BE2C (cell line): Measurements from ENCODE around the gene RAD9A.

ENCODE experiments used
- DNase-seq: peaks from one replicate; pipeline ENCODE4 v3.0.0-alpha.2; 2020
- H3K27me3 ChIP-seq: fragments of 250-450 bp; sonication (Bioruptor Pico); 2 replicates; pipeline ENCODE4 v1.5.1; 2020; ENCODE audit warnings: mild to moderate bottlenecking
- H3K36me3 ChIP-seq: fragments of 250-450 bp; sonication (Bioruptor Pico); 2 replicates; pipeline ENCODE4 v1.5.1; 2020; ENCODE audit warnings: mild to moderate bottlenecking
- H3K4me1 ChIP-seq: fragments of 250-450 bp; sonication (Bioruptor Pico); 2 replicates; pipeline ENCODE4 v1.5.1; 2020
- H3K4me3 ChIP-seq: 2 replicates; pipeline ENCODE4 v1.5.1; 2011; ENCODE audit warnings: low read depth, low read length
- H3K9me3 ChIP-seq: fragments of 250-450 bp; sonication (Bioruptor Pico); 2 replicates; pipeline ENCODE4 v1.5.1; 2020
- CTCF ChIP-seq: IDR thresholded peaks from 2 replicates; pipeline ENCODE4 v1.5.1; 2012; ENCODE audit warnings: mild to moderate bottlenecking, low read depth, low read length

Gene RAD9A

GRCh38 chr11:67353317-67354074, 38.3 kb upstream of the RAD9A start, which contains the start of gene POLD4:
Gene POLD4, minus strand, starts transcription at chr11:67353546. Its CDS starts 147 bp downstream, at chr11:67353399.
- peak; percentile 99 for DNase-seq
- H3K36me3 ChIP-seq: no peaks in the 10 kb centered on the region
- peaks cover 13% of the 10 kb centered on the region for H3K4me1 ChIP-seq
- H3K9me3 ChIP-seq: no peaks in the 10 kb centered on the region
- H3K4me3 ChIP-seq: peak within 1 kb of the TSS; percentile 68
- H3K27me3 ChIP-seq: no peaks in the 10 kb centered on the region
- TF ChIP-seq CTCF: no peak

DNA sequence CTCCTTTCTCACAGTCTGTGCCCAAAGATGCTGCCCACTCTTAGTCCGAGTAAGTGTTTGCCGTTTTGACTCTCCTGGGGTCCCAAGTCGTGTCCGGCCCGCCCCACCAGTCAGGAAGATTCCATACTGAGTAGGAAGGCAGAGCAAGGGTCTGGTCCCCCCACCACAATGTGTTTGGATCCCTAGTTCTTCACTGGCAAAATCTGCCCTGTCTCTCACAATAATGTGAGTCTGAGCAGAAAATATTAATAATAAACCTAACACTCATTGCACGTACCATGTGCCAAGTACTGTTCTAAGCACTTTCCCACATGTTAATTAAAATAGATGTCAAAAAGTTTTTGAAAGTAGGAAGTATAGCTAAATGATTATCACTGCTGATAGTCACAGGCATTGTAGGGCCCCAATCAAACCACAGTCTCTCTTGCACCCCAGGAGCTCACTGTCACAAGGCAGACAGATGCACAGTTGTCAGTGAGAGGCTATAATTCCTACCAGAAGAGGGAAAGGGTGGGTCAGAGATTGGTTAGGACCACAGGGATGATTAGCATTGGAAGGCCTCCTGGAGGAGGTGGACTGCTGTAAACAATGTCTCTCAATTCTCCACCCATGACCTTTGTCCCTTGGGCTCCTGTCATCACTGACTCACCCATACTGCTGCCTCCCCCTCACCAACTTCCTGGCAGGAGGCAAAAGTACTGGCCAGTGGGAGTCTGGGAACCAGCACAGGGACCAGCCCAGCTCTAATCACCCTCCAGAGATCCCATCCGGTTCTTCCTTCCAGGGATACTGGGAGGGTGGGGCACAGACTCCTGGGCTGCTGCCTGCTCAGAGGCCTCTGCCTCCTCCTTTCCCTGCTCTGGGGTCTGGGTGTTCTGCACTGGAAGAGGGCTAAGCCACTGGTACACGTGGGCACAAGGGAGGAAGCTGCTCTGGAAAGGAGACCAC, 37.4 kb upstream of the RAD9A start:
- H3K9me3 ChIP-seq: no peaks in the 10 kb centered on the region
- peak overlapping the region; percentile 68 for H3K4me3 ChIP-seq
- no peaks in the 10 kb centered on the region for H3K27me3 ChIP-seq
- peak; percentile 72 for DNase-seq
- no peak for TF ChIP-seq CTCF
- no peaks in the 10 kb centered on the region for H3K36me3 ChIP-seq
- peaks cover 13% of the 10 kb centered on the region for H3K4me1 ChIP-seq

DNA sequence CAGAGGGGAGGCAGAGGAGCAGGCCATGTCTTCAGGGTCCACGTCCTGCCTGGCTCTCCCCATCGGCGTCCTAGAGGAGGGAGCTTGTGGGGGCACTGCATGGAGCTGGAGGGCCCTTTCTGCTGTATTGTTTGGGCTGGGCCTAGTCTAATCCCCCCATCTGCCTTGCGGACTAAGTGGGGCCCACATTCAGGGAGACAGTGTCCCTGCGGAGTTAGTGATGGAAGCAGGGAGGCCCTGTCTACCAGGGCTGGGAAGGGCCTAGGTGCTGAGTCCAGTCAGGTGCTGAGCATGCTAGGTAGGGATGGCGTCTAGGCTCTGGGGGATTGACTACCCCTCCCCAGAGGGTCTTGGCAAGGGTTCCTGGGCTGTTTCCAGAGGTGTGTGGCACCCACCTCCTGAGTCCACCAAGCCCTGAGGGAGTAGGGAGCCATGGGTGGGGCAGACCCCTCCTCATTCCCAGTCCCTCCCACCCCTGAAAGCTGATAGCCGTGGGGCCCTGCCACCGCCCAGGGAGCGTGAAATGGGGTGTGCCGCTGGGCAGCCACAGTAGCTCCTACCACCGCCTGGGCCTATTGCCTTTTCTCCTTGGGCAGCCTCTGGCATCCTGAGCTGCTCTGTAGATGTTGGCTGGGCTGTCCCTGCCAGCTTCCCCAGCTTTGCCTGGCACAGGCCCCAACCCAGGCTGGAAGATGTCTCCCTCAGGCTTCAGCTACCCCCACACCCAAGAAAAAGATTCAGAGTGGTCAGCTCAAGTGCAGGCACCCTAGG, 36.6 kb upstream of the RAD9A start:
- H3K27me3 ChIP-seq: no peaks in the 10 kb centered on the region
- no peaks in the 10 kb centered on the region for H3K9me3 ChIP-seq
- no peak overlapping the region for H3K4me3 ChIP-seq
- DNase-seq: no peak
- TF ChIP-seq CTCF: no peak
- peaks cover 13% of the 10 kb centered on the region for H3K4me1 ChIP-seq
- H3K36me3 ChIP-seq: no peaks in the 10 kb centered on the region

DNA sequence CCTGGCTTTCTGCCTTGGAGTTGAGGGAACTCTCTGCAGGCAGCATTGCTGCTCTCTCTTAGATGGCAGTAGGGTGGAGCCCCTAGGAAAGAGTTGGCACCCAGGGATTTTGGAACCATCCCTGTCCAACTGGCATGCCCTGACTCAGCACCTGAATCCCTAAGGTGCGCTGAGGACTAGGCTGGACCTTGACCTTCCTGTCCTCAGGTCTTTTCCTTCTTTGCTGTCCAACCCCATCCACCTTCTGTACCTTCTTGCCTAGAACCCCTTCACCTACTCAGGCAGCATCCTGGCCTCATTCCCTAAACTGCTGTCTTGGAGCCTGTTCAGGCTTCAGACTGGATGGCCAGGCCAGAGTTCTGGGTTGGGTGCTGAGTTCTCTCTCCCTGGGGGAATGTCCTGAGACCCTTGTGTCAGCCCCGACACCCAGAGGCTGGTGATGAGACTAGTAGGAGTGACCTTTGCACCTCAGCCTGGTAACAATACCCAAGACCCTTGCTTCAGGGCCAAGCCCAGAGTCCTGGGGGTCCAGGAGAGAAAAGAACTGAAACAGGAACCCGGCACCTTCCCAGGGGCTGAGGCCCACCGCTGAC, 35.9 kb upstream of the RAD9A start:
- no peaks in the 10 kb centered on the region for H3K9me3 ChIP-seq
- H3K27me3 ChIP-seq: no peaks in the 10 kb centered on the region
- no peak for TF ChIP-seq CTCF
- no peak for DNase-seq
- H3K36me3 ChIP-seq: no peaks in the 10 kb centered on the region
- H3K4me1 ChIP-seq: peaks cover 13% of the 10 kb centered on the region
- no peak overlapping the region for H3K4me3 ChIP-seq

GRCh38 chr11:67356387-67356863, 35.4 kb upstream of the RAD9A start:
- DNase-seq: no peak
- no peaks in the 10 kb centered on the region for H3K9me3 ChIP-seq
- H3K4me3 ChIP-seq: no peak overlapping the region
- no peak for TF ChIP-seq CTCF
- H3K4me1 ChIP-seq: peaks cover 13% of the 10 kb centered on the region
- H3K27me3 ChIP-seq: no peaks in the 10 kb centered on the region
- no peaks in the 10 kb centered on the region for H3K36me3 ChIP-seq
